Measurements from ENCODE around the gene SGCE.

SGCE gene

DNA sequence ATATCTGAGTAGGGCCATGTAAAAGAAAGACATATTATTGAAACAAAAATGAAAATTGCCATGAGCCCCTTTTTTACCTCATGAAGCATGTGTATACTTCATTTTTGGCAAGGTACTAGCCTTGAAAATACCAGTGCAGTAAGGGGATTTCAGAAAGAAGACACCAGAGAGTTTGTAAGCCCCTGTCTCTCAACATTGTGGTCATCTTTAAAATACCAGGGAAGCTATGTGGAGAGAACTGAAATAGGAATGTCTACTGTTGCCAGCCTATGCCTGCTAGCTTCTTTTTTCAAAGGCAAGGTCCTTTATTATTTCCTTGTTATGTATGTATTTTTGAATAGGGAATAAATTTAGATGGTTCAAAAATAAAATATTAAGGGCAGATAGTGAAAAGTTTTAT, 88.5 kb downstream of the SGCE start:
- TF ChIP-seq FOXP2 (optimal IDR thresholded peaks at IDR 0.05; ENCODE audit: borderline replicate concordance, extremely low read depth, extremely low read length, insufficient read depth) (no peak), SIN3A (IDR thresholded peaks at IDR 0.05; ENCODE audit: borderline replicate concordance, insufficient read depth, low read length) (no peak), TAF1 (IDR thresholded peaks at IDR 0.05; ENCODE audit: borderline replicate concordance, insufficient read depth, low read length) (no peak), POLR2AphosphoS5 (IDR thresholded peaks at IDR 0.05; ENCODE audit: low read depth, low read length) (no peak)
- TF ChIP-seq, protein P1, sequence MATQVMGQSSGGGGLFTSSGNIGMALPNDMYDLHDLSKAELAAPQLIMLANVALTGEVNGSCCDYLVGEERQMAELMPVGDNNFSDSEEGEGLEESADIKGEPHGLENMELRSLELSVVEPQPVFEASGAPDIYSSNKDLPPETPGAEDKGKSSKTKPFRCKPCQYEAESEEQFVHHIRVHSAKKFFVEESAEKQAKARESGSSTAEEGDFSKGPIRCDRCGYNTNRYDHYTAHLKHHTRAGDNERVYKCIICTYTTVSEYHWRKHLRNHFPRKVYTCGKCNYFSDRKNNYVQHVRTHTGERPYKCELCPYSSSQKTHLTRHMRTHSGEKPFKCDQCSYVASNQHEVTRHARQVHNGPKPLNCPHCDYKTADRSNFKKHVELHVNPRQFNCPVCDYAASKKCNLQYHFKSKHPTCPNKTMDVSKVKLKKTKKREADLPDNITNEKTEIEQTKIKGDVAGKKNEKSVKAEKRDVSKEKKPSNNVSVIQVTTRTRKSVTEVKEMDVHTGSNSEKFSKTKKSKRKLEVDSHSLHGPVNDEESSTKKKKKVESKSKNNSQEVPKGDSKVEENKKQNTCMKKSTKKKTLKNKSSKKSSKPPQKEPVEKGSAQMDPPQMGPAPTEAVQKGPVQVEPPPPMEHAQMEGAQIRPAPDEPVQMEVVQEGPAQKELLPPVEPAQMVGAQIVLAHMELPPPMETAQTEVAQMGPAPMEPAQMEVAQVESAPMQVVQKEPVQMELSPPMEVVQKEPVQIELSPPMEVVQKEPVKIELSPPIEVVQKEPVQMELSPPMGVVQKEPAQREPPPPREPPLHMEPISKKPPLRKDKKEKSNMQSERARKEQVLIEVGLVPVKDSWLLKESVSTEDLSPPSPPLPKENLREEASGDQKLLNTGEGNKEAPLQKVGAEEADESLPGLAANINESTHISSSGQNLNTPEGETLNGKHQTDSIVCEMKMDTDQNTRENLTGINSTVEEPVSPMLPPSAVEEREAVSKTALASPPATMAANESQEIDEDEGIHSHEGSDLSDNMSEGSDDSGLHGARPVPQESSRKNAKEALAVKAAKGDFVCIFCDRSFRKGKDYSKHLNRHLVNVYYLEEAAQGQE (IDR thresholded peaks at IDR 0.05; ENCODE audit: insufficient read depth in 1 of 2, low read depth in 2 of 2, low read length in 2 of 2), result no peak

DNA sequence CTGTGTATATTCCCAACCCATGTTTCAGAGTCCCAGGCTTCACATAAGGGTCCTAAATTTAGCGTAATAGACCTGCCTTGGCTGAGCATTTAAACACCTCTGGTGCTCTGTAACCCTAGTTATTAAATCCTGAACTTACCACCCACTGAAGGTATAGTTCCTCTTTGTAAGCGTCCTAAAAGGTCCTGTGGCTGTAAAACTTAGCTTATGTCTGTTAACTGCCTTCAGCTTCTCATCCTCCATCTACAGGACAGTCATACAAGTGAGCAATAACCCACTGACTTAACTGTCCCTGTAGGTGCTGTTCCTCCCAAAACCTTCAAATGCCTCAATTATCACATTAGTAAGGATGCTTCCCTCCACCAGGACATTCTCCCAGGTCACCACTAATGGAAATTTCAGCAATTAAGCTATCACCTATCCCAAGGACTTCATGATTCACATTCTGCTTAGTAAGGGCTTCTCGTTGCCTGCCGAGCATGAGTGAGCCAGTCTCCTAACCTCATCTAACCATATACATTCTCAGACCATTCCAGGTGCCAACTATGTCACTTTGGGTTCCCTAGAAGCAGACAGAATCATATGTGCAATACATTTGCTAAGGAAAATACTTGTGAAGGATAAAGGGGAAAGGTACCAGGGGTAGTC, 90.6 kb downstream of the SGCE start:
- TF ChIP-seq, protein P1 (IDR thresholded peaks at IDR 0.05; ENCODE audit: insufficient read depth in 1 of 2, low read depth in 2 of 2, low read length in 2 of 2), result no peak
- no peak for TF ChIP-seq TAF1 (IDR thresholded peaks at IDR 0.05; ENCODE audit: borderline replicate concordance, insufficient read depth, low read length)
- no peak for TF ChIP-seq FOXP2 (optimal IDR thresholded peaks at IDR 0.05; ENCODE audit: borderline replicate concordance, extremely low read depth, extremely low read length, insufficient read depth)
- TF ChIP-seq POLR2AphosphoS5 (IDR thresholded peaks at IDR 0.05; ENCODE audit: low read depth, low read length), result no peak
- no peak for TF ChIP-seq SIN3A (IDR thresholded peaks at IDR 0.05; ENCODE audit: borderline replicate concordance, insufficient read depth, low read length)

DNA sequence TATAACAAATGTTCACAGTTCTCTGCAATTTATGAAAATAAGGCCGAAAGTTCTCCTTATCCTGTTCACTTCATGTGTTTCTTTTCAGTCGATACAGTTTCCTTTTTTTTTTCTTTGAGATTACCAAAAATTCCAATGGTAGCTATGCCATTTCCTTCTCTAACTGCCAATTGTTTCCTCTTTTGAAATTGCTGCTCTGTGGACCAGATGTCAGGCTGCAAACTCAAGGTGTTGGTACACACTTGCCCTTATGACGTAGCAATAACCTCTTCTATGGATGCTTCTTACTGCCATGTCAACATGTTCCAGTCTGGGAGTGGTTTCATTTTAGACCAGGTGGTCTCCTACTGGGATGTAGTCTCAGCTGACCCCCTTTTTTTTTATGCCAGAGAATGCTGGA, 93.4 kb downstream of the SGCE start:
- TF ChIP-seq, protein P1 (IDR thresholded peaks at IDR 0.05; ENCODE audit: insufficient read depth in 1 of 2, low read depth in 2 of 2, low read length in 2 of 2), result no peak
- TF ChIP-seq FOXP2 (optimal IDR thresholded peaks at IDR 0.05; ENCODE audit: borderline replicate concordance, extremely low read depth, extremely low read length, insufficient read depth) (no peak), SIN3A (IDR thresholded peaks at IDR 0.05; ENCODE audit: borderline replicate concordance, insufficient read depth, low read length) (no peak), TAF1 (IDR thresholded peaks at IDR 0.05; ENCODE audit: borderline replicate concordance, insufficient read depth, low read length) (no peak), POLR2AphosphoS5 (IDR thresholded peaks at IDR 0.05; ENCODE audit: low read depth, low read length) (no peak)

DNA sequence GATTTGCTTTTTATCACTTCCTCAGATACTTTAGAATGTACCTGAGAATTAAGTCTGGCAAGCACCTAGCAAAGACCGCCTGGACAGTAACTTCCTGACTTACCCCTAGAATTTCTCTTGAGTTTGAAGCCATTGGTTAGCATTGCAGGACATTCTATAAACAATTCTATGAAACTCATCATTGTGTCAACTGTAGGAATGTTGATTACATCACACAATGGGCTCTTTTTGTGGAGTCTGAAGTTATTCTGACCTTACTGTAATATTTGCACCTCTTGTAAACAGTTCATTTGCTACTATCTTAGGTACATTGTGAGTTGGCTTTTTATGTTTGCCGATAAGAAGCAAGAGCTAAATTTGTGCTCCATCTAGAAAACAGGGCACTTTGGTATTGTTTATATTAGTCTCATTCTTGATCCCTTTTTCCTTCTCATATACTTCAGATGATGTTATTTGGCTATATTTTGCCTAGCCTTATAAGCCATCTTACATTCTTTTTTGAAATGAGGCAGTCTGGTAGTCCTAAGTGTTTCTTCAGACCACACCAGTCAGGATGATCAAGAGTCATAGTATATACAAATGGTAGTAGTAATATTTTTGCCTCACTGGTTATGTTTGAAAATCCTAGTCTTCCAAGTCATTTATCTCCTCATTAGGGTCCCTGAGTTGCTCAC, 94.0 kb downstream of the SGCE start:
- TF ChIP-seq, protein P1 (IDR thresholded peaks at IDR 0.05; ENCODE audit: insufficient read depth in 1 of 2, low read depth in 2 of 2, low read length in 2 of 2), result no peak
- no peak for TF ChIP-seq FOXP2 (optimal IDR thresholded peaks at IDR 0.05; ENCODE audit: borderline replicate concordance, extremely low read depth, extremely low read length, insufficient read depth)
- no peak for TF ChIP-seq SIN3A (IDR thresholded peaks at IDR 0.05; ENCODE audit: borderline replicate concordance, insufficient read depth, low read length)
- TF ChIP-seq TAF1 (IDR thresholded peaks at IDR 0.05; ENCODE audit: borderline replicate concordance, insufficient read depth, low read length), result no peak
- TF ChIP-seq POLR2AphosphoS5 (IDR thresholded peaks at IDR 0.05; ENCODE audit: low read depth, low read length), result no peak
